Nephron progenitor cell (in vitro differentiated cells): ENCODE results near the gene CHGA.

Source experiments
- DNase-seq: peaks from one replicate; pipeline ENCODE4 v3.0.0; 2021
- H3K27ac Mint-ChIP-seq: 2 replicates; pipeline ENCODE4 v1.8.0; 2021; ENCODE audit warnings: mild to moderate bottlenecking, moderate library complexity, mixed read lengths
- H3K27me3 Mint-ChIP-seq: 2 replicates; pipeline ENCODE4 v1.8.0; 2021; ENCODE audit warnings: mild to moderate bottlenecking, low read depth, mixed read lengths; ENCODE audit not compliant: poor library complexity
- H3K36me3 Mint-ChIP-seq: 2 replicates; pipeline ENCODE4 v1.8.0; 2021; ENCODE audit warnings: low read depth, mixed read lengths
- H3K4me1 Mint-ChIP-seq: 2 replicates; pipeline ENCODE4 v1.8.0; 2021; ENCODE audit warnings: mixed read lengths
- H3K4me3 Mint-ChIP-seq: 2 replicates; pipeline ENCODE4 v1.8.0; 2021; ENCODE audit warnings: mild to moderate bottlenecking, moderate library complexity, mixed read lengths
- H3K9me3 Mint-ChIP-seq: 2 replicates; pipeline ENCODE4 v1.8.0; 2021; ENCODE audit warnings: mild to moderate bottlenecking, moderate library complexity, mixed read lengths
- TF ChIP-seq, protein P1 (sequence below): fragments of 200-600 bp; sonication (generic); IDR thresholded peaks from 2 replicates; pipeline ENCODE4 v1.5.0; 2021; ENCODE audit warnings: antibody characterized with exemption

The CHGA gene

DNA sequence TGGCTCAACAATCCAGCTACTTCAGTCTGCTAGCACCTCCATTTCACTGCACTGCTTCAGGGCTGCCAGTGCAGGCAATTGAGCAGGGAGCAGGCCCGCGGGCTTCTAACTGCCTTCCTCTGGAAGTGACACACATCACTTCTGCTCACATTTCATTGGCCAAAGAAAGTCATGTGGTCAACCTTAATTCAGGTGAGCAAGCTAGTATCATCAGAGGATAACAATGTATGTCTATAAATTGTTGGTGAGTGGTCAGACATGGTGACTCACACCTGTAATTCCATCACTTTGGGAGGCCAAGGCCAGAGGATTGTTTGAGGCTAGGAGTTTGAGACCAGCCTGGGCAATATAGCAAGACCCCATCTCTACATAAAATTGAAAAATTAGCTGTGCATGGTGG, 22.3 kb upstream of the CHGA start:
- Mint-ChIP-seq H3K4me3 (no peak overlapping the region), H3K9me3 (no peaks in the 10 kb centered on the region), H3K36me3 (no peaks in the 10 kb centered on the region), H3K27ac (no peak overlapping the region), H3K27me3 (peaks cover 76% of the 10 kb centered on the region), H3K4me1 (peaks cover 9% of the 10 kb centered on the region)
- no peak for DNase-seq
- TF ChIP-seq, protein P1, sequence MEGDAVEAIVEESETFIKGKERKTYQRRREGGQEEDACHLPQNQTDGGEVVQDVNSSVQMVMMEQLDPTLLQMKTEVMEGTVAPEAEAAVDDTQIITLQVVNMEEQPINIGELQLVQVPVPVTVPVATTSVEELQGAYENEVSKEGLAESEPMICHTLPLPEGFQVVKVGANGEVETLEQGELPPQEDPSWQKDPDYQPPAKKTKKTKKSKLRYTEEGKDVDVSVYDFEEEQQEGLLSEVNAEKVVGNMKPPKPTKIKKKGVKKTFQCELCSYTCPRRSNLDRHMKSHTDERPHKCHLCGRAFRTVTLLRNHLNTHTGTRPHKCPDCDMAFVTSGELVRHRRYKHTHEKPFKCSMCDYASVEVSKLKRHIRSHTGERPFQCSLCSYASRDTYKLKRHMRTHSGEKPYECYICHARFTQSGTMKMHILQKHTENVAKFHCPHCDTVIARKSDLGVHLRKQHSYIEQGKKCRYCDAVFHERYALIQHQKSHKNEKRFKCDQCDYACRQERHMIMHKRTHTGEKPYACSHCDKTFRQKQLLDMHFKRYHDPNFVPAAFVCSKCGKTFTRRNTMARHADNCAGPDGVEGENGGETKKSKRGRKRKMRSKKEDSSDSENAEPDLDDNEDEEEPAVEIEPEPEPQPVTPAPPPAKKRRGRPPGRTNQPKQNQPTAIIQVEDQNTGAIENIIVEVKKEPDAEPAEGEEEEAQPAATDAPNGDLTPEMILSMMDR: no peak

GRCh38 chr14:92902191-92902590, 20.8 kb upstream of the CHGA start:
- TF ChIP-seq, protein P1: no peak
- peaks cover 76% of the 10 kb centered on the region for H3K27me3 Mint-ChIP-seq
- no peaks in the 10 kb centered on the region for H3K9me3 Mint-ChIP-seq
- no peak for DNase-seq
- peaks cover 9% of the 10 kb centered on the region for H3K4me1 Mint-ChIP-seq
- no peaks in the 10 kb centered on the region for H3K36me3 Mint-ChIP-seq
- no peak overlapping the region for H3K27ac Mint-ChIP-seq
- H3K4me3 Mint-ChIP-seq: no peak overlapping the region

GRCh38 chr14:92902726-92903125, 20.2 kb upstream of the CHGA start:
- H3K9me3 Mint-ChIP-seq: no peaks in the 10 kb centered on the region
- DNase-seq: peak; percentile 17
- no peak overlapping the region for H3K27ac Mint-ChIP-seq
- no peaks in the 10 kb centered on the region for H3K36me3 Mint-ChIP-seq
- H3K27me3 Mint-ChIP-seq: peaks cover 76% of the 10 kb centered on the region
- TF ChIP-seq, protein P1: no peak
- peaks cover 9% of the 10 kb centered on the region for H3K4me1 Mint-ChIP-seq
- no peak overlapping the region for H3K4me3 Mint-ChIP-seq

GRCh38 chr14:92903359-92903758, 19.6 kb upstream of the CHGA start:
- Mint-ChIP-seq H3K27me3 (peaks cover 78% of the 10 kb centered on the region), H3K4me1 (peaks cover 9% of the 10 kb centered on the region), H3K36me3 (no peaks in the 10 kb centered on the region), H3K4me3 (no peak overlapping the region), H3K27ac (no peak overlapping the region), H3K9me3 (no peaks in the 10 kb centered on the region)
- DNase-seq: no peak
- TF ChIP-seq, protein P1: no peak

DNA sequence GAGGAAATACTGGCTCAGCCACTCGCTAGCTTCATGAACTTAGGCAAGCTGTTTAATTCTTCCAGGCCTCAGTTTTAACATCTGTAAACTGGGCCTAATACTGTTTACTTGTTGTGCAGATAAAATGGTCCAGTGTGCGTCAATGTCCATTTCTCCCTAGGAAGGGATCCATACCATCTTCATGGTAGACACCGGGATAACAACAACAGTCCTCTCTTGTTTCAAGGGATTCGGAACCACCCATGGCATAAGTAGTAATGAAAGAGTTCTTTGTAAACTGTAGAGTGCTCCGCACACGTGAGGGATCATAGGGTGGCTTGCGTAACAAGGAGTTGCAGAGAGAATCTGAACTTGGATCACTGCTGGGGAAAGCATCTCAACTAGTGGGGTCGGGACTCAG, 17.3 kb upstream of the CHGA start:
- Mint-ChIP-seq H3K4me3 (no peak overlapping the region), H3K4me1 (peaks cover 9% of the 10 kb centered on the region), H3K27ac (no peak overlapping the region), H3K36me3 (no peaks in the 10 kb centered on the region), H3K27me3 (peaks cover 68% of the 10 kb centered on the region), H3K9me3 (peaks cover 8% of the 10 kb centered on the region)
- no peak for DNase-seq
- TF ChIP-seq, protein P1: no peak

DNA sequence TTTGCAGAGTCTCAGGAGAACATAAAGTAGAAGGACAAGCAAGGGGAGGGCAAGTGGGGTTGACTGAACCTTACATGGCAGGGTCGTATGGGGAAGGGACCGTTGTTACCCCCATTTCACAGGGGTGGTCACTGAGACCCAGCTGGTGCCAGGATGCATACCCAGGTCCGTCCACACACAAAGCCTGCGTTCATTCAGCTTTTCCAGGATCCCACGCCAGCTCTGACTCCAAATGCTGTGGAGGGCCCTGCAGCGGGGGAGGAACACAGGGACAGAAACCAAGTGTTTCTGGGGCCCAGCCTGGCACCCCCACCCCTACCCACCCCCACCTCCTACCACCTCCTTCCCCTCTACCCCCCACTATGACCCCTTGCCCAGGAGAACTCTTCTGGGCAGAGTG, 16.5 kb upstream of the CHGA start:
- Mint-ChIP-seq H3K9me3 (peaks cover 8% of the 10 kb centered on the region), H3K27me3 (peaks cover 61% of the 10 kb centered on the region), H3K27ac (no peak overlapping the region)

More for the DNA sequence above, 16.5 kb upstream of the CHGA start:
- H3K4me3 Mint-ChIP-seq: no peak overlapping the region
- TF ChIP-seq, protein P1: no peak
- no peaks in the 10 kb centered on the region for H3K36me3 Mint-ChIP-seq
- DNase-seq: no peak
- peaks cover 9% of the 10 kb centered on the region for H3K4me1 Mint-ChIP-seq
